Esophagus squamous epithelium (tissue), 4 donors: ENCODE results near the gene RET.

Source experiments
- CTCF ChIP-seq, 6 experiments: fragments of 450-650 bp in 4 of 6; fragments of 200-600 bp in 2 of 6; sonication (generic) in 2 of 6; IDR thresholded peaks; one replicate each; pipeline ENCODE4 v1.5.1; 2016 to 2019; ENCODE audit warnings: antibody characterized with exemption in 6 of 6, mild to moderate bottlenecking in 4 of 6, moderate library complexity in 4 of 6
- POLR2A ChIP-seq, 4 donors: fragments of 450-650 bp; IDR thresholded peaks; one replicate each; pipeline ENCODE4 v1.6.1; 2017; ENCODE audit warnings: antibody characterized with exemption in 4 of 4, mild to moderate bottlenecking in 4 of 4, moderate library complexity in 3 of 4

GRCh38 chr10:43053825-43054224 is 23.0 kb upstream of the RET start:
- no peak for TF ChIP-seq CTCF (IDR thresholded peaks at IDR 0.05)
- TF ChIP-seq POLR2A (IDR thresholded peaks at IDR 0.05) = no peak
